ENCODE results near the gene CFAP97.

DNA sequence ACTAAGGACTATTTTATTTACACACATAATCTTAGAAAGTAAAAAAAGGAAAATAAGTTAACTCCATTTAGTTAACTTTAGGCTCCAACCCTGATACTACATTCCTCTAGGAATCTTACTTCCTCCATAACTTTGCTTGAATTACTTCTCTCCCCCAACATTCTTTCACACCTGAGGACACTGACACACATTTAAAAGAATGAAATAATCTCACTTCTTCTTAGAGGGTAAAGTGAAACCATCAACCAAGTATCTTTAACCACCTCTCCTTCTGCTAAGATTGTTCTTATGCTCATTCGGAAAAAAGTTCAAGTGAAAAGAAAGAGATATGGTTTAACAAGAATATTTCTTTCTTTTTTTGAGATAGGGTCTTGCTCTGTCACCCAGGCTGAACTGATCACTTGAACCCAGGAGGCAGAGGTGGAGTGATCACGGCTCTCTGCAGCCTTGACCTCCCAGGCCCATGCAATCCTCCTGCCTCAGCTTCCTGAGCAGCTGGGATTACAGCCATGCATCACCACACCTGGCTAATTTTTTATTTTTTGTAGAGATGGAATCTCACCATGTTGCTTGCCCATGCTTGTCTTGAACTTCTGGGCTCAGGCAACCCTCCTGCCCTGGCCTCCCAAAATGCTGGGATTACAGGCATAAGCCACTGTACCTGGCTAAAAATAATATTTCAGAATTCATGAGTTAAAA, 32.3 kb downstream of the CFAP97 start:
- TF ChIP-seq SUZ12 (IDR thresholded peaks at IDR 0.05; ENCODE audit: extremely low read depth, insufficient read depth, insufficient read length) (no peak), ZNF274 (IDR thresholded peaks at IDR 0.05; ENCODE audit: low read depth, low read length) (no peak), YY1 (IDR thresholded peaks at IDR 0.05; ENCODE audit: insufficient read depth, insufficient read length) (no peak)
